Body of pancreas (tissue), 4 donors: ENCODE measurements around the gene PGAM2.

ENCODE experiments used
- CTCF ChIP-seq, 7 experiments: fragments of 450-650 bp in 4 of 7; fragments of 200-600 bp in 3 of 7; sonication (generic) in 3 of 7; IDR thresholded peaks; one replicate each; pipeline ENCODE4 v1.5.1; 2016 to 2019; ENCODE audit warnings: antibody characterized with exemption in 7 of 7
- POLR2A ChIP-seq, 3 donors: fragments of 450-650 bp; IDR thresholded peaks; one replicate each; pipeline ENCODE4 v1.6.1; 2016; ENCODE audit warnings: antibody characterized with exemption in 3 of 3, mild to moderate bottlenecking in 2 of 3

- TF ChIP-seq CTCF (IDR thresholded peaks at IDR 0.05) (no peak), POLR2A (IDR thresholded peaks at IDR 0.05) (no peak)
Measured at GRCh38 chr7:44084701-44085100, 19.3 kb upstream of the PGAM2 start.
